CD4-positive, alpha-beta memory T cell (primary cell): ENCODE data around the gene SLC34A3. TPM values are rescaled to one million over a fixed set of nuclear protein-coding genes. Genes with fewer than 3 reads are reported as not detected.

ENCODE experiments used
- CTCF ChIA-PET: fragments of 350-600 bp; sonication (Branson Sonifier 250); formaldehyde crosslinking; loops from one replicate; lab custom pipeline; 2021; ENCODE audit warnings: inconsistent platforms; ENCODE audit not compliant: partially characterized antibody; lab: Charles Lee
- POLR2A ChIA-PET: fragments of 350-600 bp; sonication (Branson Sonifier 250); formaldehyde crosslinking; loops from one replicate; lab custom pipeline; 2021; ENCODE audit not compliant: partially characterized antibody; lab: Charles Lee
- DNase-seq, 5 donors: peaks; one replicate each; pipeline versions ENCODE4 v3.0.0 to v3.0.0-alpha.2; 2020 to 2022; ENCODE audit warnings: mixed read lengths in 1 of 5
- H3K27ac ChIP-seq: one replicate; pipeline ENCODE4 v1.7.0; 2013; ENCODE audit warnings: low read depth, low read length
- H3K27me3 ChIP-seq: 2 replicates; pipeline ENCODE4 v1.7.0; 2013; ENCODE audit warnings: mild to moderate bottlenecking, low read length, moderate library complexity; ENCODE audit not compliant: insufficient read depth
- H3K36me3 ChIP-seq: 2 replicates; pipeline ENCODE4 v1.7.0; 2013; ENCODE audit warnings: mild to moderate bottlenecking, low read length, moderate library complexity; ENCODE audit not compliant: insufficient read depth
- H3K4me1 ChIP-seq: 2 replicates; pipeline ENCODE4 v1.7.0; 2013; ENCODE audit warnings: mild to moderate bottlenecking, low read length, moderate library complexity; ENCODE audit not compliant: insufficient read depth
- H3K4me3 ChIP-seq, 2 donors: one replicate each; pipeline ENCODE4 v1.7.0; 2013; ENCODE audit warnings: low read length in 2 of 2, mild to moderate bottlenecking in 1 of 2
- H3K9me3 ChIP-seq, 2 donors: one replicate each; pipeline ENCODE4 v1.7.0; 2013; ENCODE audit warnings: low read length in 2 of 2, control low read depth in 1 of 2; ENCODE audit not compliant: control insufficient read depth in 1 of 2
- H3K27ac Mint-ChIP-seq, 7 donors: one replicate each; pipeline ENCODE4 v1.8.0; 2020 to 2021; ENCODE audit warnings: mixed read lengths in 7 of 7, mild to moderate bottlenecking in 6 of 7, inconsistent platforms in 3 of 7, moderate library complexity in 3 of 7
- H3K27me3 Mint-ChIP-seq, 2 donors: one replicate each; pipeline ENCODE4 v1.8.0; 2020 to 2021; ENCODE audit warnings: mixed read lengths in 2 of 2
- H3K36me3 Mint-ChIP-seq, 2 donors: one replicate each; pipeline ENCODE4 v1.8.0; 2020 to 2021; ENCODE audit warnings: mixed read lengths in 2 of 2, inconsistent platforms in 1 of 2, mild to moderate bottlenecking in 1 of 2
- H3K4me1 Mint-ChIP-seq, 4 donors: one replicate each; pipeline ENCODE4 v1.8.0; 2020 to 2021; ENCODE audit warnings: mixed read lengths in 4 of 4, mild to moderate bottlenecking in 1 of 4
- H3K4me3 Mint-ChIP-seq, 8 donors: one replicate each; pipeline ENCODE4 v1.8.0; 2020 to 2021; ENCODE audit warnings: mixed read lengths in 8 of 8, mild to moderate bottlenecking in 7 of 8, moderate library complexity in 6 of 8, inconsistent platforms in 3 of 8
- H3K9me3 Mint-ChIP-seq, 8 donors: one replicate each; pipeline ENCODE4 v1.8.0; 2020 to 2021; ENCODE audit warnings: mixed read lengths in 8 of 8, mild to moderate bottlenecking in 5 of 8, inconsistent platforms in 3 of 8, moderate library complexity in 1 of 8
- intact Hi-C: fragments of 100-400 bp; cut with micrococcal nuclease; formaldehyde crosslinking; loops from one replicate; pipeline ENCODE4 v1.15.1; 2023
- polyA plus RNA-seq, 2 donors: library from polyadenylated mRNA; unstranded; fragments of 300-500 nt; fragmentation: Illumina TruSeq; gene quantifications; one replicate each; pipeline ENCODE4 v1.2.3, GENCODE V29; 2021
- total RNA-seq, 2 experiments: library from RNA; stranded (reverse); gene quantifications; one replicate each; pipeline ENCODE4 v1.2.3, GENCODE V29; 2021

Gene SLC34A3
- total and polyA plus RNA-seq, 4 experiments from 2014 or later: not detected

- H3K27ac ChIP-seq: no peak overlapping the region
- ChIA-PET POLR2A (interaction anchor here (1.5 kb wide), 1 partner anchor 10 kb away, joined by 4 read pairs; the partner anchor contains the start of gene NELFB), CTCF (interaction anchor here (1.7 kb wide), 1 partner anchor 21 kb away, joined by 3 read pairs; no protein-coding TSS in a partner anchor)
- DNase-seq: no peak
- Mint-ChIP-seq H3K27ac (no peak overlapping the region), H3K4me3 (no peak overlapping the region), H3K36me3 (peaks cover 23 to 33% of the 10 kb centered on the region in 2 donors), H3K4me1 (peaks cover 4 to 16% (median 9%) of the 10 kb centered on the region in 4 donors), H3K9me3 (no peaks in the 10 kb centered on the region), H3K27me3 (no peaks in the 10 kb centered on the region)
- H3K36me3 ChIP-seq: peaks cover 27% of the 10 kb centered on the region
- H3K9me3 ChIP-seq: no peaks in the 10 kb centered on the region
- H3K4me3 ChIP-seq: no peak overlapping the region
- no peaks in the 10 kb centered on the region for H3K27me3 ChIP-seq
- peaks cover 3% of the 10 kb centered on the region for H3K4me1 ChIP-seq
- intact Hi-C loops: no loop called here
These were observed 35.4 kb downstream of the SLC34A3 start for GRCh38 chr9:137266162-137266527.

GRCh38 chr9:137266585-137267453 is 36.1 kb downstream of the SLC34A3 start:
- peaks cover 10% of the 10 kb centered on the region for H3K4me1 ChIP-seq
- Mint-ChIP-seq H3K4me1 (peaks cover 8 to 19% (median 13%) of the 10 kb centered on the region in 4 donors), H3K27me3 (no peaks in the 10 kb centered on the region), H3K9me3 (no peaks in the 10 kb centered on the region), H3K27ac (no peak overlapping the region), H3K36me3 (peaks cover 19 to 33% of the 10 kb centered on the region in 2 donors), H3K4me3 (no peak overlapping the region)
- no peak overlapping the region for H3K27ac ChIP-seq
- POLR2A ChIA-PET: interaction anchor here (1.5 kb wide), 1 partner anchor 11 kb away, joined by 4 read pairs; the partner anchor contains the start of gene NELFB
- no peak overlapping the region for H3K4me3 ChIP-seq
- intact Hi-C loops: no loop called here
- H3K27me3 ChIP-seq: no peaks in the 10 kb centered on the region
- no peak for DNase-seq
- H3K36me3 ChIP-seq: peaks cover 27% of the 10 kb centered on the region
- CTCF ChIA-PET: interaction anchor here (1.7 kb wide), 1 partner anchor 20 kb away, joined by 3 read pairs; no protein-coding TSS in a partner anchor
- no peaks in the 10 kb centered on the region for H3K9me3 ChIP-seq

GRCh38 chr9:137267933-137268355 is 37.2 kb downstream of the SLC34A3 start:
- no peak overlapping the region for H3K4me3 Mint-ChIP-seq
- peak overlapping the region in 1 of 7 donors; percentile 29 for H3K27ac Mint-ChIP-seq
- no peak for DNase-seq
- POLR2A ChIA-PET: no interaction called here
- CTCF ChIA-PET: interaction anchor here (1.7 kb wide), 1 partner anchor 19 kb away, joined by 3 read pairs; no protein-coding TSS in a partner anchor
- Histone ChIP-seq H3K36me3 (peaks cover 27% of the 10 kb centered on the region), H3K9me3 (no peaks in the 10 kb centered on the region), H3K4me1 (peaks cover 11% of the 10 kb centered on the region), H3K27ac (no peak overlapping the region), H3K27me3 (no peaks in the 10 kb centered on the region), H3K4me3 (no peak overlapping the region)
- H3K9me3 Mint-ChIP-seq: no peaks in the 10 kb centered on the region
- intact Hi-C loops: no loop called here
- peaks cover 8 to 19% (median 13%) of the 10 kb centered on the region in 4 donors for H3K4me1 Mint-ChIP-seq
- H3K36me3 Mint-ChIP-seq: peaks cover 15 to 32% of the 10 kb centered on the region in 2 donors
- no peaks in the 10 kb centered on the region for H3K27me3 Mint-ChIP-seq

- Mint-ChIP-seq H3K27me3 (no peaks in the 10 kb centered on the region), H3K4me3 (peak overlapping the region in 1 of 8 donors; percentile 27), H3K9me3 (no peaks in the 10 kb centered on the region), H3K4me1 (peaks cover 8 to 19% (median 13%) of the 10 kb centered on the region in 4 donors), H3K36me3 (peaks cover 18 to 29% of the 10 kb centered on the region in 2 donors), H3K27ac (no peak overlapping the region)
- ChIA-PET POLR2A (no interaction called here), CTCF (no interaction called here)
- Histone ChIP-seq H3K4me1 (peaks cover 11% of the 10 kb centered on the region), H3K36me3 (peaks cover 25% of the 10 kb centered on the region), H3K4me3 (no peak overlapping the region), H3K9me3 (no peaks in the 10 kb centered on the region), H3K27ac (no peak overlapping the region), H3K27me3 (no peaks in the 10 kb centered on the region)
- intact Hi-C loops: no loop called here
- no peak for DNase-seq
These were observed 38.0 kb downstream of the SLC34A3 start for GRCh38 chr9:137268538-137269201.

- Histone ChIP-seq H3K27ac (no peak overlapping the region), H3K36me3 (peaks cover 18% of the 10 kb centered on the region), H3K27me3 (no peaks in the 10 kb centered on the region), H3K9me3 (no peaks in the 10 kb centered on the region), H3K4me3 (no peak overlapping the region), H3K4me1 (peaks cover 11% of the 10 kb centered on the region)
- intact Hi-C loops: no loop called here
- POLR2A ChIA-PET: no interaction called here
- Mint-ChIP-seq H3K27ac (no peak overlapping the region), H3K9me3 (no peaks in the 10 kb centered on the region), H3K27me3 (no peaks in the 10 kb centered on the region), H3K4me3 (no peak overlapping the region), H3K4me1 (peaks cover 8 to 19% (median 13%) of the 10 kb centered on the region in 4 donors), H3K36me3 (peaks cover 20 to 28% of the 10 kb centered on the region in 2 donors)
- CTCF ChIA-PET: no interaction called here
- no peak for DNase-seq
These were observed 38.6 kb downstream of the SLC34A3 start for GRCh38 chr9:137269231-137269772.

GRCh38 chr9:137270929-137271695 is 40.4 kb downstream of the SLC34A3 start:
- ChIA-PET CTCF (no interaction called here), POLR2A (interaction anchor here (1.2 kb wide), 1 partner anchor 30 kb away, joined by 3 read pairs; the partner anchor contains the start of gene TUBB4B)
- no peak overlapping the region for H3K4me3 Mint-ChIP-seq
- H3K36me3 ChIP-seq: peaks cover 13% of the 10 kb centered on the region
- no peaks in the 10 kb centered on the region for H3K9me3 Mint-ChIP-seq
- H3K27ac Mint-ChIP-seq: peak overlapping the region in 4 of 7 donors; percentile 13 to 73 (median 54)
- DNase-seq: peak in 3 of 5 donors; percentile 22 to 37 (median 24)
- no peaks in the 10 kb centered on the region for H3K27me3 Mint-ChIP-seq
- peaks cover 11% of the 10 kb centered on the region for H3K4me1 ChIP-seq
- peaks cover 20 to 25% of the 10 kb centered on the region in 2 donors for H3K36me3 Mint-ChIP-seq
- intact Hi-C loops: no loop called here
- H3K4me1 Mint-ChIP-seq: peaks cover 11 to 27% (median 18%) of the 10 kb centered on the region in 4 donors
- H3K27ac ChIP-seq: no peak overlapping the region
- H3K27me3 ChIP-seq: no peaks in the 10 kb centered on the region
- no peak overlapping the region for H3K4me3 ChIP-seq
- H3K9me3 ChIP-seq: no peaks in the 10 kb centered on the region
